MM.1S (cell line): ENCODE measurements around the gene PLXND1.

Experiments used
- DNase-seq: peaks from one replicate; pipeline ENCODE4 v3.0.0-alpha.2; 2015
- H2AFZ ChIP-seq: fragments of 300-600 bp; sonication (generic); 2 replicates; pipeline ENCODE4 v1.6.0; 2016; ENCODE audit warnings: antibody characterized with exemption, low read length
- H3F3A ChIP-seq: fragments of 300-600 bp; sonication (generic); 2 replicates; pipeline ENCODE4 v1.6.1; 2016; ENCODE audit warnings: mild to moderate bottlenecking, antibody characterized with exemption, low read length, moderate library complexity, mixed read lengths; ENCODE audit not compliant: insufficient read depth
- H3K27ac ChIP-seq: fragments of 300-600 bp; sonication (generic); 2 replicates; pipeline ENCODE4 v1.5.1; 2016; ENCODE audit warnings: mild to moderate bottlenecking, low read length
- H3K27me3 ChIP-seq: fragments of 300-600 bp; sonication (generic); replicated peaks from 2 replicates; pipeline ENCODE4 v1.6.0; 2016; ENCODE audit warnings: low read length; ENCODE audit not compliant: insufficient read depth
- H3K36me3 ChIP-seq: fragments of 300-600 bp; sonication (generic); replicated peaks from 2 replicates; pipeline ENCODE4 v1.6.1; 2016; ENCODE audit warnings: mild to moderate bottlenecking, low read length, mixed read lengths; ENCODE audit not compliant: insufficient read depth
- H3K4me1 ChIP-seq: fragments of 300-600 bp; sonication (generic); 2 replicates; pipeline ENCODE4 v1.6.1; 2016; ENCODE audit warnings: low read length, mixed read lengths
- H3K4me2 ChIP-seq: fragments of 300-600 bp; sonication (generic); 2 replicates; pipeline ENCODE4 v1.6.0; 2016; ENCODE audit warnings: low read depth, low read length
- H3K4me3 ChIP-seq: fragments of 300-600 bp; sonication (generic); 2 replicates; pipeline ENCODE4 v1.5.1; 2016; ENCODE audit warnings: low read length, mixed read lengths
- H3K79me2 ChIP-seq: fragments of 300-600 bp; sonication (generic); 2 replicates; pipeline ENCODE4 v1.6.1; 2016; ENCODE audit warnings: mixed run types, low read length, mixed read lengths
- H3K9ac ChIP-seq: fragments of 300-600 bp; sonication (generic); 2 replicates; pipeline ENCODE4 v1.6.1; 2016; ENCODE audit warnings: low read length, mixed read lengths
- H3K9me2 ChIP-seq: fragments of 300-600 bp; sonication (generic); replicated peaks from 2 replicates; pipeline ENCODE4 v1.6.1; 2016; ENCODE audit warnings: mild to moderate bottlenecking, low read length, mixed read lengths; ENCODE audit not compliant: insufficient read depth
- H3K9me3 ChIP-seq: fragments of 300-600 bp; sonication (generic); replicated peaks from 2 replicates; pipeline ENCODE4 v1.6.1; 2016; ENCODE audit warnings: mild to moderate bottlenecking, low read length, mixed read lengths; ENCODE audit not compliant: insufficient read depth
- H4K20me1 ChIP-seq: fragments of 300-600 bp; sonication (generic); 2 replicates; pipeline ENCODE4 v1.6.1; 2016; ENCODE audit warnings: mild to moderate bottlenecking, low read length, moderate library complexity, mixed read lengths; ENCODE audit not compliant: insufficient read depth
- CTCF ChIP-seq: fragments of 300-600 bp; sonication (generic); IDR thresholded peaks from 2 replicates; pipeline ENCODE4 v1.5.1; 2016; ENCODE audit warnings: antibody characterized with exemption, low read length, mixed read lengths
- EZH2 ChIP-seq: fragments of 300-600 bp; sonication (generic); optimal IDR thresholded peaks from 2 replicates; pipeline ENCODE3; 2017; ENCODE audit warnings: low read depth, mild to moderate bottlenecking, antibody characterized with exemption, low read length, mixed read lengths
- EZH2phosphoT487 ChIP-seq: fragments of 300-600 bp; sonication (generic); IDR thresholded peaks from 2 replicates; pipeline ENCODE4 v1.6.1; 2018; ENCODE audit warnings: antibody characterized with exemption, low read length

Gene PLXND1

GRCh38 chr3:129539206-129539605, 67.3 kb downstream of the PLXND1 start:
- no peaks in the 10 kb centered on the region for H3K36me3 ChIP-seq
- no peak overlapping the region for H3K4me2 ChIP-seq
- H4K20me1 ChIP-seq: no peaks in the 10 kb centered on the region
- no peaks in the 10 kb centered on the region for H3K9me2 ChIP-seq
- peaks cover 6% of the 10 kb centered on the region; the same call in 1 of the 2 replicates for H3K4me1 ChIP-seq
- no peaks in the 10 kb centered on the region for H3K9me3 ChIP-seq
- TF ChIP-seq EZH2phosphoT487 (no peak), EZH2 (no peak), CTCF (no peak)
- no peak overlapping the region for H3K9ac ChIP-seq
- no peak overlapping the region for H3K4me3 ChIP-seq
- H3K27me3 ChIP-seq: no peaks in the 10 kb centered on the region
- no peaks in the 10 kb centered on the region for H3K79me2 ChIP-seq
- no peak overlapping the region for H3K27ac ChIP-seq
- no peak for DNase-seq
- no peaks in the 10 kb centered on the region for H3F3A ChIP-seq
- H2AFZ ChIP-seq: no peak overlapping the region

GRCh38 chr3:129536804-129537203, 69.7 kb downstream of the PLXND1 start:
- no peak overlapping the region for H2AFZ ChIP-seq
- no peak for DNase-seq

GRCh38 chr3:129536374-129536667, 70.2 kb downstream of the PLXND1 start:
- Histone ChIP-seq H3K4me1 (peaks cover 6% of the 10 kb centered on the region; the same call in 1 of the 2 replicates), H4K20me1 (no peaks in the 10 kb centered on the region), H3K79me2 (no peaks in the 10 kb centered on the region), H3K27ac (no peak overlapping the region), H3K36me3 (no peaks in the 10 kb centered on the region), H3K4me2 (no peak overlapping the region), H3K9me2 (no peaks in the 10 kb centered on the region), H2AFZ (no peak overlapping the region), H3F3A (no peaks in the 10 kb centered on the region), H3K9me3 (no peaks in the 10 kb centered on the region), H3K9ac (no peak overlapping the region), H3K4me3 (no peak overlapping the region), H3K27me3 (no peaks in the 10 kb centered on the region)
- no peak for TF ChIP-seq CTCF
- no peak for TF ChIP-seq EZH2
- TF ChIP-seq EZH2phosphoT487: no peak
- peak; percentile 48 for DNase-seq

More at GRCh38 chr3:129536804-129537203, 69.7 kb downstream of the PLXND1 start:
- TF ChIP-seq EZH2 (no peak), EZH2phosphoT487 (no peak), CTCF (no peak)
- no peaks in the 10 kb centered on the region for H3K27me3 ChIP-seq
- no peaks in the 10 kb centered on the region for H4K20me1 ChIP-seq
- no peak overlapping the region for H3K27ac ChIP-seq
- H3F3A ChIP-seq: no peaks in the 10 kb centered on the region
- no peaks in the 10 kb centered on the region for H3K79me2 ChIP-seq
- H3K9me3 ChIP-seq: no peaks in the 10 kb centered on the region
- no peak overlapping the region for H3K4me2 ChIP-seq
- H3K9ac ChIP-seq: no peak overlapping the region
- H3K9me2 ChIP-seq: no peaks in the 10 kb centered on the region
- no peak overlapping the region for H3K4me3 ChIP-seq
- H3K36me3 ChIP-seq: no peaks in the 10 kb centered on the region
- H3K4me1 ChIP-seq: peaks cover 6% of the 10 kb centered on the region; the same call in 1 of the 2 replicates
